GM23338 (cell line): Measurements from ENCODE around the gene TSPY4. TPM values are rescaled to one million over a fixed set of nuclear protein-coding genes. Genes with fewer than 3 reads are reported as not detected.
"Not testable (repeated sequence)": the region's sequence is repeated elsewhere in the genome, so short reads cannot be mapped to it uniquely, and the experiment has no call there.

Source experiments
- ATAC-seq: fragments of 200-7000 bp; cut with Tn5 transposase; 3 replicates; pipeline ENCODE4 v1.9.1; 2020
- DNase-seq: peaks from one replicate; pipeline ENCODE4 v3.0.0-alpha.2; 2015; ENCODE audit warnings: low spot score
- H2AFZ ChIP-seq: fragments of 200-600 bp; sonication (generic); 2 replicates; pipeline ENCODE4 v1.8.0; 2016; ENCODE audit warnings: antibody characterized with exemption, mild to moderate bottlenecking, moderate library complexity
- H3F3A ChIP-seq: fragments of 200-600 bp; sonication (generic); replicated peaks from 2 replicates; pipeline ENCODE4 v1.8.0; 2017; ENCODE audit warnings: antibody characterized with exemption, mixed run types, low read depth
- H3K27ac ChIP-seq: fragments of 200-600 bp; sonication (generic); 2 replicates; pipeline ENCODE4 v1.6.1; 2016; ENCODE audit warnings: low read depth
- H3K27me3 ChIP-seq: fragments of 200-600 bp; sonication (generic); 2 replicates; pipeline ENCODE4 v1.8.0; 2016; ENCODE audit warnings: mild to moderate bottlenecking, mixed run types, moderate library complexity; ENCODE audit not compliant: insufficient read depth
- H3K36me3 ChIP-seq: fragments of 200-600 bp; sonication (generic); 2 replicates; pipeline ENCODE4 v1.8.0; 2016; ENCODE audit warnings: mild to moderate bottlenecking; ENCODE audit not compliant: insufficient read depth
- H3K4me1 ChIP-seq: fragments of 200-600 bp; sonication (generic); 2 replicates; pipeline ENCODE4 v1.8.0; 2016; ENCODE audit warnings: mild to moderate bottlenecking, moderate library complexity; ENCODE audit not compliant: insufficient read depth
- H3K4me2 ChIP-seq: fragments of 200-600 bp; sonication (generic); 2 replicates; pipeline ENCODE4 v1.7.1; 2017; ENCODE audit warnings: mixed run types
- H3K4me3 ChIP-seq: fragments of 200-600 bp; sonication (generic); 2 replicates; pipeline ENCODE4 v1.6.1; 2016; ENCODE audit warnings: mixed run types
- H3K79me2 ChIP-seq: fragments of 200-600 bp; sonication (generic); replicated peaks from 2 replicates; pipeline ENCODE4 v1.8.0; 2017; ENCODE audit warnings: mild to moderate bottlenecking; ENCODE audit not compliant: insufficient read depth
- H3K9me2 ChIP-seq: fragments of 200-600 bp; sonication (generic); 2 replicates; pipeline ENCODE4 v1.8.0; 2017; ENCODE audit not compliant: insufficient read depth
- H4K20me1 ChIP-seq: fragments of 200-600 bp; sonication (generic); replicated peaks from 2 replicates; pipeline ENCODE4 v1.8.0; 2017; ENCODE audit warnings: mild to moderate bottlenecking; ENCODE audit not compliant: insufficient read depth
- H3K27ac Mint-ChIP-seq: 2 replicates; pipeline ENCODE4 v1.8.0; 2020; ENCODE audit warnings: inconsistent platforms, mild to moderate bottlenecking, moderate library complexity, mixed read lengths
- H3K27me3 Mint-ChIP-seq: 3 replicates; pipeline ENCODE4 v1.8.0; 2022; ENCODE audit warnings: low read depth, mild to moderate bottlenecking, moderate library complexity, mixed read lengths, inconsistent platforms; ENCODE audit not compliant: insufficient read depth, poor library complexity
- H3K36me3 Mint-ChIP-seq: 3 replicates; pipeline ENCODE4 v1.8.0; 2021; ENCODE audit warnings: low read depth, mild to moderate bottlenecking, inconsistent platforms, moderate library complexity, mixed read lengths
- H3K4me1 Mint-ChIP-seq: 3 replicates; pipeline ENCODE4 v1.8.0; 2020; ENCODE audit warnings: mild to moderate bottlenecking, inconsistent platforms, mixed read lengths
- H3K4me3 Mint-ChIP-seq: 3 replicates; pipeline ENCODE4 v1.8.0; 2021; ENCODE audit warnings: moderate library complexity, mild to moderate bottlenecking, inconsistent platforms, mixed read lengths
- H3K9me3 Mint-ChIP-seq: 3 replicates; pipeline ENCODE4 v1.8.0; 2020; ENCODE audit warnings: moderate library complexity, mild to moderate bottlenecking, inconsistent platforms, mixed read lengths
- CREB1 ChIP-seq: fragments of 250-450 bp; sonication (Bioruptor Pico); IDR thresholded peaks from 2 replicates; pipeline ENCODE4 v1.5.0; 2020; ENCODE audit warnings: low read depth, mild to moderate bottlenecking, moderate library complexity
- CTCF ChIP-seq, 2 experiments: fragments of 200-600 bp in 1 of 2; sonication (generic) in 1 of 2; conservative IDR thresholded peaks; 2 replicates each; pipeline versions ENCODE4 v1.5.1 to v1.6.1; 2016 to 2017; ENCODE audit warnings: antibody characterized with exemption in 2 of 2, low read depth in 2 of 2, mild to moderate bottlenecking in 2 of 2, moderate library complexity in 1 of 2
- EZH2 ChIP-seq: fragments of 200-600 bp; sonication (generic); IDR thresholded peaks from one replicate; pipeline ENCODE4 v1.8.0; 2017; ENCODE audit warnings: antibody characterized with exemption, mild to moderate bottlenecking, low read depth; ENCODE audit not compliant: unreplicated experiment
- EZH2phosphoT487 ChIP-seq: fragments of 200-600 bp; sonication (generic); IDR thresholded peaks from one replicate; pipeline ENCODE4 v1.8.1; 2018; ENCODE audit warnings: antibody characterized with exemption; ENCODE audit not compliant: unreplicated experiment
- JUNB ChIP-seq: IDR thresholded peaks from one replicate; pipeline ENCODE4 v1.6.1; 2016; ENCODE audit warnings: antibody characterized with exemption; ENCODE audit not compliant: unreplicated experiment
- NANOG ChIP-seq: IDR thresholded peaks from 2 replicates; pipeline ENCODE4 v1.6.1; 2016; ENCODE audit warnings: antibody characterized with exemption, borderline replicate concordance
- POLR2AphosphoS5 ChIP-seq: IDR thresholded peaks from 2 replicates; pipeline ENCODE4 v1.6.1; 2016; ENCODE audit warnings: antibody characterized with exemption, low read depth
- REST ChIP-seq: IDR thresholded peaks from one replicate; pipeline ENCODE4 v1.6.1; 2018; ENCODE audit warnings: antibody characterized with exemption; ENCODE audit not compliant: unreplicated experiment
- STAT1 ChIP-seq: IDR thresholded peaks from one replicate; pipeline ENCODE4 v1.6.1; 2016; ENCODE audit warnings: antibody characterized with exemption; ENCODE audit not compliant: unreplicated experiment
- ZNF114 ChIP-seq: fragments of 250-450 bp; sonication (Bioruptor Pico); IDR thresholded peaks from 2 replicates; pipeline ENCODE4 v1.5.0; 2020; ENCODE audit warnings: mild to moderate bottlenecking, moderate library complexity
- ZNF331 ChIP-seq: fragments of 250-450 bp; sonication (Bioruptor Pico); IDR thresholded peaks from 2 replicates; pipeline ENCODE4 v1.5.0; 2020; ENCODE audit warnings: low read depth, mild to moderate bottlenecking, moderate library complexity
- ZNF462 ChIP-seq: fragments of 250-450 bp; sonication (Bioruptor Pico); IDR thresholded peaks from 2 replicates; pipeline ENCODE4 v1.5.0; 2020; ENCODE audit warnings: mild to moderate bottlenecking, moderate library complexity
- long read RNA-seq: library from polyadenylated mRNA; unstranded; transcript quantifications from one replicate; pipeline ENCODE4 v2.0.0, GENCODE V29; 2020; ENCODE audit not compliant: unreplicated experiment
- polyA plus RNA-seq: library from polyadenylated mRNA; unstranded; fragments of >200 nt; fragmentation: Nextera tagmentation; extraction: Ambion mirVana; gene quantifications from 2 replicates; pipeline ENCODE4 v1.2.1, GENCODE V29; 2016
- total RNA-seq: library from RNA; depleted of rRNA; stranded (reverse); fragments of >200 nt; shearing (Covaris generic); gene quantifications from 2 replicates; pipeline ENCODE4 v1.2.3, GENCODE V29; 2014; rRNA removed

The TSPY4 gene
- not detected in 2 replicates for total RNA-seq
- polyA plus RNA-seq: not detected in 2 replicates
- long read RNA-seq: 0 reads

GRCh38 chrY:9337164-9337563 is at the start of gene TSPY4:
TSPY4 (plus strand) TSS chrY:9337464; CDS start chrY:9337510, 46 bp downstream.
- H3K27me3 ChIP-seq, DNase-seq, H3K36me3 Mint-ChIP-seq, H3K4me3 Mint-ChIP-seq, H3K27me3 Mint-ChIP-seq, H4K20me1 ChIP-seq, H3F3A ChIP-seq, H2AFZ ChIP-seq, H3K4me1 ChIP-seq, H3K79me2 ChIP-seq, H3K36me3 ChIP-seq, H3K27ac ChIP-seq, H3K27ac Mint-ChIP-seq, ATAC-seq, H3K4me1 Mint-ChIP-seq, H3K4me2 ChIP-seq, H3K4me3 ChIP-seq, H3K9me2 ChIP-seq: not testable (repeated sequence)
- H3K9me3 Mint-ChIP-seq: peaks cover 13% of the 10 kb centered on the region

- Histone ChIP-seq H3K36me3 (no peaks in the 10 kb centered on the region), H3F3A (no peaks in the 10 kb centered on the region), H2AFZ (no peak overlapping the region), H4K20me1 (no peaks in the 10 kb centered on the region), H3K27ac (no peak overlapping the region), H3K9me2 (no peaks in the 10 kb centered on the region), H3K27me3 (no peaks in the 10 kb centered on the region), H3K4me1 (no peaks in the 10 kb centered on the region), H3K4me2 (no peak overlapping the region), H3K79me2 (no peaks in the 10 kb centered on the region), H3K4me3 (no peak overlapping the region)
- DNase-seq (no peak), ATAC-seq (no peak)
- no peaks in the 10 kb centered on the region for H3K27me3 Mint-ChIP-seq
- no peak overlapping the region for H3K4me3 Mint-ChIP-seq
- H3K27ac Mint-ChIP-seq: no peak overlapping the region
- peaks cover 59% of the 10 kb centered on the region for H3K9me3 Mint-ChIP-seq
- peaks cover 8% of the 10 kb centered on the region; the same call in 1 of the 3 replicates for H3K36me3 Mint-ChIP-seq
- H3K4me1 Mint-ChIP-seq: no peaks in the 10 kb centered on the region
- TF ChIP-seq CREB1 (CRISPR knock-in tag) (no peak), ZNF114 (CRISPR knock-in tag) (no peak), CTCF (conservative IDR thresholded peaks at IDR 0.05; ENCODE audit: low read depth in 2 of 2) (no peak), JUNB (no peak), STAT1 (no peak), EZH2 (no peak), NANOG (no peak), ZNF331 (CRISPR knock-in tag) (no peak), POLR2AphosphoS5 (no peak), ZNF462 (no peak), REST (no peak), EZH2phosphoT487 (no peak)
Observed at GRCh38 chrY:9320996-9321395, 16.3 kb upstream of the TSPY4 start.
